HG02884 (cell line): ENCODE results near the gene CTBS.
"Not testable (repeated sequence)": the region's sequence is repeated elsewhere in the genome, so short reads cannot be mapped to it uniquely, and the experiment has no call there.

Experiments
- ATAC-seq: cut with Tn5 transposase; IDR thresholded peaks from one replicate; pipeline ENCODE4 v1.9.1; 2021; ENCODE audit warnings: mild to moderate bottlenecking, moderate library complexity; ENCODE audit not compliant: unreplicated experiment

CTBS gene

DNA sequence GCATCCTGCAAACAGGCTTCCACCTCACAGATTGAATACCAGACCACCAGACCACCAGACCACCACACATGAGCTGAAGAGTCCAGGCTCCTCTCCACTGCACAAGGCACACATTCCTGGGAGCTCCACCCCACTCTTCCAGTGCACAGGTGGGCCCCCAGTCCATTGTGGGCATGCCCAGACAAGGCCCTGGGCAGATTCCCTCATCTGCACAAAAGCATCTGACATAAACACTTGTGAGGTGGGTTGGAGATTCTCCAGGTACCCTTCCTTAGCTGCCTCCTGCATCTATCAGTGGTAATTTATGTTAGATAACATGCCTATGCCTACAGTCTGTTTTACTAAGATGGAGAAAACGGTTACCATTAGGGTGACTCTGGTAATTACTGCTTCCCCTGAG, 11.6 kb upstream of the CTBS start:
- ATAC-seq: no peak

DNA sequence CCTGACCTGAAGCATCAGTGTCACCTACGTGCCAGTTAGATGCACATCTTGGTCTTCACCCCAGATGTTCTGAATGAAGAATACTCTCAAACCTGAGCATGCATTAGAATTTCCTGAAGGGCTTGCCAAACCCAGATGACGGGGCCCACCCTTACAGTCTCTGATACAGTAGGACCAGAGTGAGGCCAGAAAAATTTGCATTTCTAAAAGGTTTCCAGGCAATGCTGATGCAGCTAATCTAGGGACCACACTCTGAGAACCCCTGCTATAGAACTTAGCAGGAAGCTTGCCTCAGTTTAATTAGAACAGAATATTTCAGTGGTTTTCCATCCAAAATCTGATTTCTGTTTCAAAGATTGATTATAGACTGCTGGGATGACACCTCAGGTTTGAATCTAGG, 9.9 kb upstream of the CTBS start:
- ATAC-seq: peak; percentile 54

DNA sequence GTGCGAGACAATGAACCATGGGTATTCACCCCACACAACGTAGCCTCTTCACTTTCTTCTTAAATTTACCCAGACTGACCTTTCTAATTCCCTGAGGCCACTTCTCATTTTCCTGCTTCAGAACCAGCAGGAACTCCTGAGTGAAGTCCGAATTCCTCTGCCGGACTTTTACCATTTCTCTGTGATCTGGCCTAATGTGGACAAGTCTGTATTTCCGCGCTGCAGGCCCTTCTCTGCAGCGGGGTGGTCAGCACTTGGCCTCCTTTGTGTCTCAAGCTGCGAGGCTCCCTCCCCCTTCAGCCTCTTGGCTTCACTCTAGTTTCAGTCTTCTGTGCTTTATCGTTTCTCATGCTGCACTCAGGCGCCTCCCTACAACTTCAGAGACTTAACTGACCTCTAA, 9.4 kb upstream of the CTBS start:
- no peak for ATAC-seq

DNA sequence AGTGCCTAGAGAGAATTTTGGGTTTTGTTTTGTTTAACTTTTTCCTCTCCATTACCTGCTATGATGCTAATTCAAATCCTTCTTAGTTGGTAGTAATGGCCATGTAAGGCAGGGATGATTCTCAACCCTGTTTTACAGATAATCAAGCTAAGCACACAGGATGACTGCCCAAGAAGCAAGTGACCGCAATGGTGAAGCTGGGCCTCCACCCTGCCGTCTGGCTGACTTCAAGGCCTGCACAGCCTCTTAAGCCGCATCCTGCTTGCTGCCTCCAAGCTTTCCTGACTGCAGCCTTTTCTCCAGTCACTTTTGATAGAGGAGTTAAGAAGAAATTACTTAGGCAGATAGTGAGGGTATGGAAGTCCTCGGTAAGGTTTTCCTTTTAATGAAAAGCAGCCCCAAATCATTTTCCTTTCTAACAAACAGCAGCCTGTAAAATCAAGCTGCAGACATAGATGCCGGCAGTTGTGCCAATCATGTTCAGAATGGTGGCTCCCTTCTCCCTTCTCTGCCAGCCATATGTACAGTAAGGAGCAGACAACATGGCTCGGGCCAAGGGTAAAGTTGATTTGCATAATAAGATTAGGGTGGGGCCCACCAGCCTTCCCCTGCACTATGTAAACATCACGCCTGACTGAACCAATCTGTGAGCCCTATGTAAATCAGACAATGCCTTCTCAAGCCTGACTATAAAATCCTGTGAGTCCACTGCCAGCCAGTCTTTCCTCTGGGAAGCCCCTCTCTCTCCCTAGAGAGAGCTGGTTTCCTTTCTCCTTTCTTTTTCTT, 8.8 kb upstream of the CTBS start:
- ATAC-seq: no peak

DNA sequence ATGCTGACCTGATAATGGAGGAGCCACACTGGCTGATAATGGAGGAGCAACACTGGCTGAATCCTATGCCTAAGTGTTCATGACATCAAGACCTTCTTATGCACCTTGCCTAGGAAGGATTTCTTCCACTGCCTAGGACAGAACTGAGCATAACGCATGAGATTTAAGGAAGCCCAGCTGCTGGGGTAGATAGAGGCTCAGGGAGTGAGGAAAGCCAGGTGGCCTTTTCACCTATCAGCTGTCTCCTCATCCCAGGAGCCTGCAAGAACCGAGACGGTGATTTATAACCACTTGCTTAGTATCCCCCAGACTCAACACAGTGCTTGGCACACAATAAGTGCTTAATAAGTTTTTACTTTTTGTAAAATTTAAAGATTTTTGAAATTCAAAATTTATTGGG, 7.4 kb upstream of the CTBS start:
- no peak for ATAC-seq

- ATAC-seq: no peak
Measured at GRCh38 chr1:84574936-84575335, 696 bp upstream of the CTBS start.

DNA sequence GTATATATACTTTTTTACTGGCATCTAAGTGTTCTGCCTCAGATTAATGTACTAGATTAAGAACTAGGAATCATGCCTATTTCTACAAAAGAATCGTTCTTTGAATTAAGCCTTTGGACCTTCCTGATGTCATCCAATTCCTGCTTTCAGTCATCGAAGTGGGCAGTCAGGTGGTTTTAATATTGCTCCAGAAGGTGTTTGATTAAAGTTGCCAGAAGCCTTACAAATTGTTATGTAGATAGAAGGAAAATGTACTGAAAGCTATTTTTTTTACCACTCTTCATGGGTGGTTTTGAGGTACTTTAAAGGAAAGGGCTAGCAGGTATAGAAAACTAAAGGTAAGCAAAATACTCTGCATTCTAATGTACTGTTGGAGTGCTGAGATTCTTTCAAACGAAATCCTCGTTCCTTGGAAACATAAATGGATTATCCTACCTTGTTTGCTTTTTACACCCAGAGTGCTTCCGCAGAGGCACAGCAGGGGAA, 716 bp downstream of the CTBS start:
- ATAC-seq: no peak

DNA sequence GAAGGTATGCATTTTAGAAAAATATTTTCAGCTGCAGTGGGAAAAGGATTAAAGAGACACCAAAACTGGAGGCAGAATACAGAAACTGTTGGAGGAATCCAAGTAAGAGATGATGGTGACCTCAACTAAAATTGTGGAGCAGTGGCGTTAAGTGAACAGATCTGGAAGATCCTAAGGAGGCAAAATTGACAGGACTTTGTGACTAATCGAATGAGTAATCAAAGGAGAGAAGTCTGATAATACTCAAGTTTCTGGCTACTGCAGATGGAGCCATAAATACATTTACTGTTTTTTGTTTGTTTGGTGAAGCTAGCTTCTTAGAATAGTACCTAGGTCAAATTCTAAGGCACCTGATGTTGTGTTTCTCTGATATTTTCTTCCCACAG, 3.1 kb downstream of the CTBS start:
- no peak for ATAC-seq

DNA sequence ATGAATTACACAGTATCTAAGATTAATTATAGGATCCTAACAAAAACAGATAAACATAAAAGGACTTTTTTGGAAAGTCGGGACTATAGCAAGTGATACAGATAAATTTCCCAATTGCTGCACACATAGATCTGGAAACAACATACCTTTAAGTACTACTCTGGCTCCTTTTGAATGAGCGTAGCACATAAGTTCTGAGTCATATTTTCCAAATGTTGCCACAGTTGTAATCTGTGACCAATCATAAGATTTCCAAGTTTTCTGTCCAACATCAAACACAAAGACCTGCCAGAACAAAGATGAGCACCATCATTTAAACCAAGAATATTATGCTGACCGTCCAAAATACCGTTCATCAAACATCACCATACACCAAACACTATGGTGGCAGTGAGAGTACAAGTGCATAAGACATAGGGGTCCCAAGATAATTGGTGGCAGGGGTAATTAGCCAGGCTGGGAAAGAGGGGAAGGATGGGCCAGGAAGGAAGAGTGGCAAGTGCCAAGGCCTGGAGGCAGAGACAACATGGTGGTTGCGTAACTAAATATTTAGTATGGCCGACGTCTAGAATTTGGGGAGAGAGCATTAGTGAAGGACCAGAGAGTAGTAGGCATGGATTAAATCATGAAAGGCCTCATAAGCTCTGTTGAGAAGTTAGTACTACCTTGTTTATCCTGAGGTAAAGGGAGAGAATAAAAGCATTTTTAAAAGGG, 3.6 kb downstream of the CTBS start:
- no peak for ATAC-seq

DNA sequence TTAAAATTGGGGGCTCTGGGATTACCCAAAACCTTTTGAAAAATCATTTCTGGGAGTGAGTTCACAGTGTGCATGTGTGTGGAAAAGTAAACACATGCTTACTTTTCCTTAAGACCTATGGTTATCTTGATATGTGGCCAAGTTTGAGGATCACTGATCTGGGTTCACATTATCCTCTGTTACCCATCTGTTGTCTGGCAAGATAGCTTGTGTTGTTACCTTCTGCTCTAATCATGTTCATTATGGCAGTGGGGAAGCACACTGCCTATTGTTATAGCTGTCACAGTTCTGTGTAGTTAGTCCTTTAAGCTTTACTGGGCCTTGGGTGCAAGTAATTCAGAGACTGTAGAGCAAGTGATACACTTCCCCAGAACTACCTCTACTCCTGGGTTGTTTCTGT, 5.0 kb downstream of the CTBS start:
- ATAC-seq: no peak

DNA sequence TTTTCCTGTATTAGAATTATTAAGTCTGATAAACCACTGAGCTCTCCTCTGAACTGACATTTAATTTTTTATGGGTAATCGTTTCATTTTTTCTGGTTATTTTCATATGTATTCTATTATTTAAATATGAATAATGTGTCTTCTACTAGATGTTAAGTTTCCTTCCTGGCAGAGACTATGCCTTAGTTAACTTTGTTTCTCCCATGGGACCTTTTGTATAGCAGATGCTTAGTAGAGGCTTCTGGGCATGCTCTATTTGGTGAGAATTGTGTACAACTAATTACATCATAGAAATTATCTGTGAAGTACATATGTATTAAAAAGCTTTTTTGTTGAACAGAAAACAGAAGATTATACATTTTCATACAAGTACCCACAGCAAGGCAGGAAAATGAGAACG, 23.4 kb downstream of the CTBS start:
- no peak for ATAC-seq

DNA sequence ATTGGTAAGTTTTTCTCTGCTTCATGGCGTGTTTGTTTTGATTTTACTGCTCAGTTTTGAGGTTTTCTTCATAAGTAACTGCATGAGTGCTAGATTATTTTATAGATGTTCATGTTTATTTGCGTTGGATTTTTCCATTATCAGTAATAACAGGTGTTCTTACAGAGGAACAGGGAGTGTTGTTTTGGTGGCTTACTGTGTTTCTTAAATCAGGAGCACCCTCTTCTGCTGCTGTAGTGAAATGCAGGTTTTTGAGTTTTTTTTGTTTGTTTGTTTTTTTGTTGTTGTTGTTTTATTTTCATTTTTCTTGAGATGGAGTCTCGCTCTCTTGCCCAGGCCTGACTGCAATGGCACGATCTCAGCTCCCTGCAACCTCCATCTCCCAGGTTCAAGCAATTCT, 32.6 kb downstream of the CTBS start:
- ATAC-seq: no peak

DNA sequence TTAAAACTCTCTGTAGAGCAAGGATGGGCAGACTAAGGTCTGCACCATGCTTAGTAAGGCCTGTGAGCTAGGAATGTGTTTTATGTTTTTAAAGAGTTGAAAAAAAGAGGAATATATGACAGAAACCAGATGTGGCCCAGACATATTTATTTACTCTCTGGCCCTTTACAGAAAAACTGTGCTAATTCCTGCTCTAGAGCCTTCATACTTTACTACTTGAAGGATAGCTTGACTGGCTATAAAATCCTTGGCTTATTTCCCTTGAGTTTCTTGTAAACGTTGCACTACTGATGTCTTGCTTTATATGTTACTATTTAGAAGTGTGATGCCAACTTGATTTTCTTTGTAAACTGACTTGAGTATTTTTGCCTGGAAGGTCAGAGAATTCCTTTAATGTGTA, 33.5 kb downstream of the CTBS start:
- ATAC-seq: no peak

DNA sequence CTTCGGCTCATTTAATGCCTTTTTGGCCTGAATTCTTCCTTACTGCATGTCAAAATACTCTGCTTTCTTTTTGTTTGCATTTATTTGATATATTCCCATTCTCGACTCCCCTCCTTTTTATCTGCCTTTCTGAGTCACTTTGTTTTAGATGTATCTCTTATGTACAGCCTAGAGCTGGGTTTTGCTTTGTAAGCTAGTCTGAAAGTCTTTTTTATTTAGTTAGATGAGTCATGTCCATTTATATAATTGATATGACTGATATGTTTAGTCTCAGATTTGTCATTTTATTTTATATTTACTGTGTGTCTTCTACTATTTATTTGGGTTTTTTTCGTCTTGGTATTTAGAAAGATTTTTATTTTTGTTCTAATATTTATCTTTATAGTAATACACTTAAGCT, 34.3 kb downstream of the CTBS start:
- ATAC-seq: no peak

- no peak for ATAC-seq
Measured at GRCh38 chr1:84538599-84538998, 35.6 kb downstream of the CTBS start.

GRCh38 chr1:84525779-84526178, 48.5 kb downstream of the CTBS start:
- no peak for ATAC-seq

DNA sequence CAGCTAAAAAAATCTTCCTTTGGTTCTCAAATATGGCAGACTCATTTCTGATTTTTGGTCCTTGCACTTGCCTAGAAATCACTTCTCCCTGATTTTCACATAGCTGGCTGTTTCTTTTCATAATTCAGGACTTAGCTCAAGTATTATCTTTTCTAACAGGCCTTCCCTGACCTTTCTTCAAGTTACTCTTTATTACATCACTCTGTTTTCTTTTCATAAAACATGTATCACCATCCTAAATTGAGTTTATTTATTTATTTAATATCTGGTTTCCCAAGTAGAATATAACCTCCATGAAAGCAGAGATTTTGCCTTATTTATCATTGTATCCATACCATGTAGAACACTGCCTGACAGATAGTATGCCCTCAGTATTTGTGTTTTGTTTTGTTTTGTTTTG, 49.6 kb downstream of the CTBS start:
- ATAC-seq: no peak

GRCh38 chr1:84510668-84511067, 63.6 kb downstream of the CTBS start:
- ATAC-seq: no peak

GRCh38 chr1:84510165-84510564, 64.1 kb downstream of the CTBS start:
- ATAC-seq: no peak

DNA sequence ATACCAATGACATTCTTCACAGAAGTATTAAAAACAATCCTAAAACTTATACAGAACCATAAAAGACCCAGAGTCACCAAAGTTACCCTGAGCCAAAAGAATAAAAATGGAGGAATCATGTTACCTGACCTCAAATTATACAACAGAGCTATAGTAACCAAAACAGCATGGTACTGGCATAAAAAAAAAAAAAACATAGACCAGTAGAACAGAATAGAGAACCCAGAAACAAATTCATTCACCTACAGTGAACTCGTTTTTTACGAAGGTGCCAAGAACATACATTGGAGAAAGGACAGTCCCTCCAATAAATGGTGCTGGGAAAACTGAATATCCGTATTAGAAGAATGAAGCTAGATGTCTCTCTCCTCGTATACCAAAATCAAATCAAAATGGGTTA, 65.2 kb downstream of the CTBS start:
- ATAC-seq: no peak

- no peak for ATAC-seq
Measured at GRCh38 chr1:84508510-84508909, 65.7 kb downstream of the CTBS start.

DNA sequence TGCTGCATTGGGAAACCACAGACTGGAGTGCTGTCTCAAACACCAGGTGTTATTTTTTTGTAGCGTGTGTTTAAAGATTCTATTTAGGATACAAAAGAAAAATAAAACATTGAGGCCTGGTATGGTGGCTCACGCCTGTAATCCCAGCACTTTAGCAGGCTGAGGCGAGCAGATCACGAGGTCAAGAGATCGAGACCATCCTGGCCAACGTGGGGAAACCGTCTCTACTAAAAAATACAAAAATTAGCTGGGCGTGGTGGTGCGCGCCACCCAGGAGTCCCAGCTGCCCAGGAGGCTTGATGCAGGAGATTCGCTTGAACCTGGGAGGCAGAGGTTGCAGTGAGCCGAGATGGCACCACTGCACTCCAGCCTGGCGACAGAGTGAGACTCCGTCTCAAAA, 66.4 kb downstream of the CTBS start:
- not testable (repeated sequence) for ATAC-seq
